Stimulated activated naive B cell treated with anti-CD40 and anti-IgM and Interleukin-4, amounts not matched to agents 10 μg/mL and 1 μg/mL and 100 μg/mL, for 72 hours (primary cell): ENCODE data around the gene RIMBP2.
A peak's percentile ranks its signal among the peaks of the same experiment; 100 is the strongest.

Experiments
- ATAC-seq, 2 donors: fragments of 150-1000 bp; cut with Tn5 transposase; replicated peaks; 2 replicates each; pipeline ENCODE4 v1.10.0; 2021; ENCODE audit warnings: moderate library complexity in 1 of 2
- DNase-seq: peaks from one replicate; pipeline ENCODE4 v3.0.0; 2021
- H3K27ac Mint-ChIP-seq: one replicate; pipeline ENCODE4 v1.8.0; 2022; ENCODE audit warnings: mild to moderate bottlenecking, mixed read lengths
- H3K27me3 Mint-ChIP-seq, 2 donors: one replicate each; pipeline ENCODE4 v1.8.0; 2022; ENCODE audit warnings: mixed read lengths in 2 of 2
- H3K36me3 Mint-ChIP-seq, 2 donors: one replicate each; pipeline ENCODE4 v1.8.0; 2022; ENCODE audit warnings: mixed read lengths in 2 of 2, mild to moderate bottlenecking in 1 of 2
- H3K4me1 Mint-ChIP-seq, 2 donors: one replicate each; pipeline ENCODE4 v1.8.0; 2022; ENCODE audit warnings: mixed read lengths in 2 of 2, mild to moderate bottlenecking in 1 of 2
- H3K4me3 Mint-ChIP-seq, 2 donors: one replicate each; pipeline ENCODE4 v1.8.0; 2022; ENCODE audit warnings: mild to moderate bottlenecking in 2 of 2, mixed read lengths in 2 of 2, moderate library complexity in 1 of 2
- H3K9me3 Mint-ChIP-seq, 2 donors: one replicate each; pipeline ENCODE4 v1.8.0; 2022; ENCODE audit warnings: mixed read lengths in 2 of 2, mild to moderate bottlenecking in 1 of 2

RIMBP2 gene

DNA sequence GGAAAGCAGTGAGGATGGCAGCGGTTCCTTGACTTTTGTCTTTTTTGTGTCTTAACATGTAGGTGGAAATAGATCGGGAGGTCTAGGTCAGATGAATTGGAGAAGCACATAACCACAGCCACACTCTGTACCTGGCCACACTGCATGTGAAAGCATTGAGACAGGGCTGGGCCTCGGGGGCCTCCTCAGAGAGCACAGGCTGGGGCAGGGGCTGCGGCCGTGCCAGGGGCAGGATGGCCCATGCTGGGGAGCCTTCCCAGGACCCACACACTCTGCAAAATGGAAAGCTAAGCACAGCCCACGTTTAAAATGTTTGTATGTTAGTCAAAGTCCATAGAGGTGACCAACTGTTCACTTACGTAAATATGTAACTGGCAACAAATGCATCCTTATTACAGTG is 301.7 kb downstream of the RIMBP2 start:
- Mint-ChIP-seq H3K4me3 (no peak overlapping the region), H3K27ac (no peak overlapping the region), H3K36me3 (no peaks in the 10 kb centered on the region), H3K4me1 (no peaks in the 10 kb centered on the region), H3K27me3 (peaks cover 4 to 5% of the 10 kb centered on the region in 2 donors), H3K9me3 (peaks cover 0 to 1% of the 10 kb centered on the region in 2 donors)
- ATAC-seq: no peak
- no peak for DNase-seq

DNA sequence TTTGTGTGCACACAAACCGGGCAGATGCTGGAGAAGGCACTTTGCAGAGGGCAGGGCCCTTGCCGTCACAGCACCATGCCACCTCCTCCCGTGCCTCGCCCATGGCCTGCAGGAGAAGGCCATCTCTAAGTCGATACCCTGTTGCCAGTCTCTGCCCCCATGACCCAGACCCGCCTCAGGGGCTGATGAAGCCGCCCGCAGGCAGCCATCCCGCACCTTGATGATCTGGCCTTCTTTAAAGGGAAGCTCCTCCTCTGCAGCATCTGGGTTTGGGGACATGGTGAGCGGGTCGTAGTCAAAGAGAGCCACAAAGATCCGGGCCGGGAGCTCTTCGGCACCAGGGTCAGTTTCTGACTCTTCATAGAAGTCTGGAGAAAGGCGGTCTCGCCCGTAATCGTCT is 302.2 kb downstream of the RIMBP2 start:
- no peak for ATAC-seq
- peaks cover 0 to 1% of the 10 kb centered on the region in 2 donors for H3K9me3 Mint-ChIP-seq
- no peaks in the 10 kb centered on the region for H3K4me1 Mint-ChIP-seq
- H3K4me3 Mint-ChIP-seq: no peak overlapping the region
- no peak overlapping the region for H3K27ac Mint-ChIP-seq
- H3K27me3 Mint-ChIP-seq: peaks cover 4 to 5% of the 10 kb centered on the region in 2 donors
- DNase-seq: no peak
- H3K36me3 Mint-ChIP-seq: no peaks in the 10 kb centered on the region

DNA sequence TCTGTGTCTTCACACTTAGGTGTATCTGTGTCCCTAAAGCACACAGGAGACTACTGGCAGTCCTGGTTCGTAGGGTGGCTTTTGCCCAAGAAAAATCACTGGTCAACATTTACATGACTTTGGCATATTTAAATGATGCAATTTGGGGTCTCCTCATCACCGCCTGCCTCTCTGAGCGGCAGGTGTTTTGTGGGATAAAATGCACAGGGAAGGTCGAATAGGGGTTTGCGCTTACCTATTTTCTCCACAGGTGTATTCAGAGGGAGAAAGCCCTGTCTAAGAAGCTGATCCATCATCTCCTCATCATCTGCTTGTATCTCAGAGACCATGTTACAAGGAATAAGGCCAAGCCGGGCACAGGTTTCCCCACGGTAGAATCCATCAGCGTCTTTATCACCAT is 303.7 kb downstream of the RIMBP2 start:
- Mint-ChIP-seq H3K4me1 (no peaks in the 10 kb centered on the region), H3K27me3 (no peaks in the 10 kb centered on the region), H3K36me3 (no peaks in the 10 kb centered on the region), H3K4me3 (no peak overlapping the region), H3K9me3 (no peaks in the 10 kb centered on the region), H3K27ac (no peak overlapping the region)
- DNase-seq (no peak), ATAC-seq (no peak)

DNA sequence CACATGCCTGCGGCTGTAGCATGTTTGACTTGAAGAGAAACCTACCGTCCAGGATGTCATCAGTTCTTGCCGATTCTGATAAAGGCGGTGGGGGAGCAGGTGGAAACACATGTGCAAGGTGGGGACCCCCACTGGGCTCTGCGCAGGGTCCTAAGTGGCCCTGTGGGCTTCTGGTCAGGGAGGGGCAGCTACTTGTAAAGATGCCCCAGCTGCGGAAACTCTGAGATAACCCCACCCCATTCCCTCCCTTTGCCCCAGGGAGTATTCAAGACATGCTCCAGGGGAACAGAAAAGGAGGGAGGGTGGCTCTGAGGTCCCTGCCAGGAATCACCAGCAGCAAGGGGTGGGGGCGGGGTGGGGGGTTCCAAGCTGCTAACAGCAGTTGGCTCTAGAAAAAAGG is 310.8 kb downstream of the RIMBP2 start:
- H3K4me1 Mint-ChIP-seq: no peaks in the 10 kb centered on the region
- no peak overlapping the region for H3K4me3 Mint-ChIP-seq
- no peaks in the 10 kb centered on the region for H3K36me3 Mint-ChIP-seq
- ATAC-seq (no peak), DNase-seq (no peak)
- H3K9me3 Mint-ChIP-seq: no peaks in the 10 kb centered on the region
- H3K27me3 Mint-ChIP-seq: peaks cover 5 to 12% of the 10 kb centered on the region in 2 donors
- no peak overlapping the region for H3K27ac Mint-ChIP-seq

DNA sequence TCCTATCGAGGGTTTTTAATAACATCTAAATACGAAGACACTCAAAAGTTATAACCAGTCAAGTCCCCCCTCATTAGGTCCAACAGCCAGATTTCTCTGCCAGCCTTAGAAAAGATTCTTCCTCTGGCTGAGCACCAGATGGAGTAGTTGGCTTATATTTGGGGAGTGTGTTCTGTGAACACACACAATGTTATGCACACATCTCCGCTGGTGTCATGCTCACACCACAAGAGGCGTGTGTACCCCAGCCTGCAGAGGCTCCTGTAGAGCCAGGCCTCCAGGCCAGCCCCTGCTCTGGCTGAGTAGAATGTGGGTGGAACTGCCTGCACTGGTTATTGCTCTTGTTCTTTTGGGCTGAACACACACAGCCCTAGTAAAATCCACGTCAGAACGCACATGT is 314.4 kb downstream of the RIMBP2 start:
- H3K4me3 Mint-ChIP-seq: no peak overlapping the region
- H3K9me3 Mint-ChIP-seq: no peaks in the 10 kb centered on the region
- H3K27ac Mint-ChIP-seq: no peak overlapping the region
- peaks cover 6 to 12% of the 10 kb centered on the region in 2 donors for H3K27me3 Mint-ChIP-seq
- ATAC-seq (peak in 1 of 2 donors; percentile 31), DNase-seq (no peak)
- H3K4me1 Mint-ChIP-seq: no peaks in the 10 kb centered on the region
- H3K36me3 Mint-ChIP-seq: no peaks in the 10 kb centered on the region

DNA sequence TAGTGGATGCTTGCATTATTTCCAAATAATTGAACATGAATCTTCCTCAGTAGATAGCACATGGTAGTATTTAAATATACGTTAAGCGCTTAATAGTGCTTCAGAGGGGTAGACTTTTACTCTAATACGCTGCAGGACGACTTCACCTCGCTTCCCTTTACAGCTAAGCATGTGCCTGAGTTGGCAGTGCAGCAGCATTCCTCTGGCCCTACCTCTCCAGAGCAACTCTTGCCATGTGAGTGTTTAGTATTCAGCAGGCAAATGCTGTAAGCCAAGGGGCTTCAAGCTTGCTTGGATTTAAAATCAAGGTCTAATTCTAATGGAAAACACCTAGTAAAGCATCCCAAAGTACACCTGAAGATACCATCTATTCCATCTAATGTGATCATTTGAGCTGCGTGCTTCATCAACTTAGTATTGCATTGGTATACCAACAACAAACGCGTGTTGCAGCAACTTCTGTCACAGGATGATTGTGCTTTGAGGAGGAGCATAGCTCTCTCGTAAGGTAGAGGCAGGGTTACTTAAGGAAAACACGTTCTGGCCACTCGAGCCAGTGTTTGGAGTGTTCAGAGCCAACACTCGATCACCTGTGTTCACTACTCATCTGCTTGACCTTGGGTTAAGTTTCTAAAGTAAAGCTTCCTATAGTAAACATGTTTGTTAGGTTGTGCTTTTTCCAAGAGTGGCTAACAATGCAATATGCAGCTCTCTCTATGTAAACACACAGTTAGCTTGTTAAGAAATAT is 317.8 kb downstream of the RIMBP2 start:
- no peak overlapping the region for H3K4me3 Mint-ChIP-seq
- H3K36me3 Mint-ChIP-seq: no peaks in the 10 kb centered on the region
- H3K27ac Mint-ChIP-seq: no peak overlapping the region
- DNase-seq (no peak), ATAC-seq (no peak)
- H3K27me3 Mint-ChIP-seq: peaks cover 6 to 12% of the 10 kb centered on the region in 2 donors
- no peaks in the 10 kb centered on the region for H3K4me1 Mint-ChIP-seq
- H3K9me3 Mint-ChIP-seq: no peaks in the 10 kb centered on the region

DNA sequence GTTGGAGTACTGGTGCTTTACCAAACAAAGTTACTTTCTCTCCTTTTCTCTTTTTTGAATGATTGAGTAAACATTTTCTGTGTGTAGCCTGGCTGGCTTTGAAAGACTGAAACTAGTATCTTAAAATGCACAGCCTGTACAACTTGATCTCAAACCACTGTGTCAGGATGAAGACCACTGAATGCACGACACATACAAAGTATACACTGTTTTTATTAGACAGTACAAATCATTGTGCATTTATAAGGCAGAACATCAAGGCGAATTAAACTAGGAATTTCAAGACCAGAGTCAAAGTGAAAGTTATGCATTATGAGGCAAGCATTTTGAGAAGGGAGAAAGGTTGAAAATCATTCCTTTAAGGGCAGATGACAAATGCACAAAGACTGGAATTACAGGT is 319.4 kb downstream of the RIMBP2 start:
- ATAC-seq (no peak), DNase-seq (no peak)
- H3K9me3 Mint-ChIP-seq: no peaks in the 10 kb centered on the region
- H3K27me3 Mint-ChIP-seq: peaks cover under 1 to 6% of the 10 kb centered on the region in 2 donors
- H3K4me1 Mint-ChIP-seq: no peaks in the 10 kb centered on the region
- H3K4me3 Mint-ChIP-seq: no peak overlapping the region
- H3K36me3 Mint-ChIP-seq: no peaks in the 10 kb centered on the region
- H3K27ac Mint-ChIP-seq: no peak overlapping the region

DNA sequence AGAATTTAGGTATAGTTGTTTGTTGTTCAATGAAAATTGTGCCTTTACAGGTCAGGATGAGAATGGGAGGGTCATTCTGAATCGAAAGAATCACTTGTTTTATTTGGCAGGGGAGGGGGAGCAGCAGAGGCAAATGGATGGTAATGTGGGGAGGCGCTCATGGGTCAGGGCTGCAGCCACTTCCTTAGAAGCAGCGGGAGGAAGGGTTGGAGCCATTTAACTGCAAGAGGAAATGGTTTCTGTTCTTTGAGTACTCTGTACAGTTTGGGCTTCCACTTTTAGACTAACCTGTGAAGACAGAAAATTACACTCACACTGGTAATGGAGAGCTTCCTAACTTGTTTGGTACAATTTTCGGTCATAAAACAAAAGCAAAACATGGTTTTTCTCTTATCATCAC is 321.2 kb downstream of the RIMBP2 start:
- H3K27me3 Mint-ChIP-seq: no peaks in the 10 kb centered on the region
- H3K4me1 Mint-ChIP-seq: no peaks in the 10 kb centered on the region
- ATAC-seq (no peak), DNase-seq (no peak)
- H3K4me3 Mint-ChIP-seq: no peak overlapping the region
- no peak overlapping the region for H3K27ac Mint-ChIP-seq
- no peaks in the 10 kb centered on the region for H3K36me3 Mint-ChIP-seq
- H3K9me3 Mint-ChIP-seq: peaks cover 2 to 9% of the 10 kb centered on the region in 2 donors

DNA sequence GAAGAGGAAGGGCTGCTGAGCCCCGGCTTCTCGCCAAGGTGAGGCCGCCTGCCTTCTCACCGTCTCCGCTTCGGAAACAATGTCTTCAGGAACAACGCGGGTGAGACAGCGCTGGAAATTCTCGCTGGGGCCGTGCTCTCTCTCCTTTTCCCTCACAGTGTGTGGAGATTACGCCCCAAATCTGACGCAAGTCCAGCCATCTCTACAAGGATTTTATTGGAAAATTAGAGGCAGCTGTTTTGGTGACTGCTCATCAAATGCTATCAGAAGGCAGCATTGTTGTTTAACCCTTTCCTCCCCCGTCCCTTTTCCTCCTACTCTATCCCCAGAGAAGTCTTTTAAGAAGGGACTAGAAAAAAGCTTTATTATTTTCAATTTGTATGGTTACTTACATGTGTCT is 324.9 kb downstream of the RIMBP2 start:
- ATAC-seq: no peak
- DNase-seq: no peak
- Mint-ChIP-seq H3K27me3 (no peaks in the 10 kb centered on the region), H3K4me3 (no peak overlapping the region), H3K36me3 (no peaks in the 10 kb centered on the region), H3K9me3 (peaks cover 8 to 16% of the 10 kb centered on the region in 2 donors), H3K27ac (no peak overlapping the region), H3K4me1 (no peaks in the 10 kb centered on the region)

DNA sequence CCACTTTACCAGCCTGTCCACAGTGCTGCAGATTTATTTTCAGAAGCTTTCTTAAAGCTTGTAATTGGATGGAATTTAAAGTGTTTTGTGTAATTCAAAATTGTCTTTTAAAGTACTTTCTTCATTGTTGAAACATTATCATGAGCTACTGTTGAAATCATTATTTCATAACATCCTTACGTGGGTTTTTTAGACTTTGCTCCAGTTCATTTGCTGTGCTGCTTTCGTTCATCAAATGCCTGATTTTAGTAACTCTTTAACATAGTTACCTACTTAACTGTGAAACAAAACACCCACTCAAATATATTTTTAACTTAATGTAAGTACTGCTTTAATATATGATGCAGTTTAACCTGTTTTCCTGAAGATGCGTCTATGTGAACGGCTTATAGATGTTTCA is 330.9 kb downstream of the RIMBP2 start:
- ATAC-seq (no peak), DNase-seq (no peak)
- Mint-ChIP-seq H3K27ac (no peak overlapping the region), H3K36me3 (no peaks in the 10 kb centered on the region), H3K27me3 (no peaks in the 10 kb centered on the region), H3K9me3 (peaks cover 8 to 14% of the 10 kb centered on the region in 2 donors), H3K4me3 (no peak overlapping the region), H3K4me1 (no peaks in the 10 kb centered on the region)

DNA sequence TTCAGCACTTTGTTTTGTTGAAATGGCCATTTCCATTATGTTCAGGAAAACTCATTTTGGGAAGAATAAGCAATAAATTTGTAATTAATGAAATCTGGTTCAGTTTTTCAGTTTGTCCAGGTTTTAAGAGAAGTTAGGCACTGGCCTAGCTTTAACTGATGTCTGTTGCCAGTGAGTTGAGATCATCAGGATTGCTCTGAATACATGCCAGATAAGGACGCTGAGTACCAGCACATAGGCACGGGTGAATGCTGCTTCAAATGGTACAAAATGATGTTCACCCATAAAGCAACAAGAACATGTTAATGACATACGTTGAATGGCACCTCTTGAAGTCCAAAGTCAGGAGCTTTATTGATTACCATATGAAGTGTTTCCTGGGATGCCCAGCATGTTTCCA is 331.9 kb downstream of the RIMBP2 start:
- Mint-ChIP-seq H3K4me3 (no peak overlapping the region), H3K4me1 (no peaks in the 10 kb centered on the region), H3K9me3 (peaks cover 4 to 14% of the 10 kb centered on the region in 2 donors), H3K36me3 (no peaks in the 10 kb centered on the region), H3K27ac (no peak overlapping the region), H3K27me3 (no peaks in the 10 kb centered on the region)
- no peak for DNase-seq
- no peak for ATAC-seq

DNA sequence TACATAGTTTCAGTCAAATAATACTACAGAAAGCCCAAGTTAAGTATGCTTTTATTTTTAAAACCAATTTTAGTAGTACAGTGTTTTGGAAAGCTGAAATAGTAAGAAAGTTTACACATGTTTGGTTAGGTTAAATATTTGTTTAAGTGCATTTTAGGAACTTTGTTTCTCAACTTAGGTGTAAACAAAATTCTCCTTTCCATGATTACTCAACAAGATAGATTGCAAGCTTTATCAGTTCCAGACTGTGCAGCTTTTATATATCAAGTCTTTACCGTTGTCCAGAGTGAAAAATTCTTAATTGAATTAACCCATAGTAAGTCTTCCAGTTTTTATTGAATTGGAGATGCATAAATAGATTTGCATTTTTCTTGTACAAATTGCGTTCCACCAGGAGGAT is 333.3 kb downstream of the RIMBP2 start:
- Mint-ChIP-seq H3K27me3 (no peaks in the 10 kb centered on the region), H3K27ac (no peak overlapping the region), H3K4me3 (no peak overlapping the region), H3K36me3 (no peaks in the 10 kb centered on the region), H3K9me3 (peaks cover 0 to 11% of the 10 kb centered on the region in 2 donors), H3K4me1 (no peaks in the 10 kb centered on the region)
- DNase-seq (no peak), ATAC-seq (no peak)

DNA sequence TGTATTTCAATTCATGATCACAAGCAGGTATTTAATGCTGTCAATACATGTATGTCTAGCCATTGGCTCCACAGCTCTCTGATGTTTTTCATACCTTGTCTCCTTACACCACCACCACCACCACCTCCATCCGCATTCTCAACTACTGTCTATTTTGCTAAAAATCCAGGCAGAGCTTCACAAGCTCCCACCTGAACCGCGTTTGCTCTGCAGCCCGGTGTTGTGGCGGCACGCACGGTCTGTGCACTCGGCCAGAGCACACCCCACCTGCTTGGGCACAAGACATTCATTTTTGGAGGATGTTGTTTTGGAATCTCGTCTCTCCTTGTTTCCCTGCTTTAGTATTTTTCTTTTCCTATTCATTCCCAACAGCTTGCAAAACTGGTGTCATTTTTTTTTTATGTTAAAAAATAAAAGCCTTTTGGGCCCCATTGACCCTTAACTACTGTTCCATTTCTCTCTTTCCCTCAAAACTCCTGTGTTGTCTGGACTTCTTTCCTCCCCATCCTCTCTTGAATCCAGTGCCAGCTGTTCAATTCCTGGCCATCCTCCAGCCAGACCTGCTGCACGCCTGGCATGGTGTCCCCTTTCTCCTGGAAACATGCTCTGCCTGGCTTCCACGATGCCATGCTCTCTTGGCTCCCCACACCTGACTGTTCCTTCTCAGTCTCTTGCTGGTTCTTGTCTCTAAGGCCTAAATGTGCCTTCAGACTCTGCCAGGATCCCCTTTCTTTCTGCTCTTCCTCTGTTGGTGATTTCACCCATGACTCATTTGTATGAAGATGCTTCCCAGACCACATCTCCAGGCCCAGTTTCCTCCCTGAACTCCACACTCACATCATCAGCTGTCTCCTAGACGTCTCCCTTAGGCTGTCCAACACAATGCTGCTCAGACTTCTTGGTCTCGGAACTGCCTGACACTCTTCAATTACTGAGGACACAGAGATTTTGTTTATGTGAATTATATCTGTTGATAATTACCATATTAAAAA is 340.5 kb downstream of the RIMBP2 start:
- Mint-ChIP-seq H3K4me3 (no peak overlapping the region), H3K27ac (peak overlapping the region; percentile 62), H3K4me1 (no peaks in the 10 kb centered on the region), H3K9me3 (no peaks in the 10 kb centered on the region), H3K36me3 (no peaks in the 10 kb centered on the region), H3K27me3 (peaks cover 0 to 11% of the 10 kb centered on the region in 2 donors)
- DNase-seq (no peak), ATAC-seq (no peak)

DNA sequence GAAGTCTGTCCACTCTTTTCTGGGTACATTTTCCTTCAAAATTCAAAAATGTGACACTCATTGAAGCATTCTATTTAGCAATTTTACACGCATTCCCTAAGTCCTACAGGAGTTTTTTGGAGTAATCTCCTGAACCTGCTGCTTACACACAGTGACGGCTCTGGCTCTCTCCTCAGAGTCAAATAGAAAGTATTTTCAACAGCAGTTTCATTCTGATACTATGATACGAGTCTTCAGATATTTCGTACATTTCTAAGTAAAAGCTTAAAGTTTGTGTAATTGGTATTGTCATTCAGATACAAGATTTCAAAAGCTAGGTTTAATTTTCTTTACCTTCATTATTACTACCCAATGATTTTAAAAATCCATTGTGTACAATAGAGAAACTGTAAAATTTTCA is 342.0 kb downstream of the RIMBP2 start:
- ATAC-seq (no peak), DNase-seq (no peak)
- Mint-ChIP-seq H3K4me1 (no peaks in the 10 kb centered on the region), H3K36me3 (no peaks in the 10 kb centered on the region), H3K4me3 (no peak overlapping the region), H3K27ac (no peak overlapping the region), H3K9me3 (peaks cover 0 to under 1% of the 10 kb centered on the region in 2 donors), H3K27me3 (peaks cover 0 to 11% of the 10 kb centered on the region in 2 donors)

DNA sequence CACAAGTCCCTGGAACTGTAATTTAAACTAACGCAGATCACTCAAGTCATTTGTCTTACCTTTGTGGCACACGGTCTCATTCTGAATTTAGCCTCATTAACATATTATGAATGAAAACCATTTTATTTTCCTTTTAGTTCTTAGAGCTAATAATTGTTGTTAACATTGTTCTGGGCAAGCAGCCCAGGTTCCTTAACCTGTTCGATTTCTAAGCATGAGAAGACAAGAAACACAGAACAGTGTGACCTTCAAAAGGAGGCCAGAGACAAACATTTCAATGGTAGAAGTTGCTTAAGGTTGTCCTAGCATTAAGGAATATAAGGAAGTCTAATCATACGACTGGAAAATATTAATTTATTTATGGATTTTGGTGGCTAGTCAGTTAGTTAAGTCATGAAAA is 343.2 kb downstream of the RIMBP2 start:
- DNase-seq (no peak), ATAC-seq (no peak)
- H3K9me3 Mint-ChIP-seq: peaks cover 0 to 4% of the 10 kb centered on the region in 2 donors
- peaks cover 5 to 11% of the 10 kb centered on the region in 2 donors for H3K27me3 Mint-ChIP-seq
- H3K4me3 Mint-ChIP-seq: no peak overlapping the region
- H3K36me3 Mint-ChIP-seq: peaks cover 0 to 1% of the 10 kb centered on the region in 2 donors
- no peaks in the 10 kb centered on the region for H3K4me1 Mint-ChIP-seq
- no peak overlapping the region for H3K27ac Mint-ChIP-seq
